T-helper 17 cell (primary cell): ENCODE results near the gene IMPDH1. TPM values are rescaled to one million over a fixed set of nuclear protein-coding genes. Genes with fewer than 3 reads are reported as not detected.

Experiments used
- ATAC-seq: fragments of 150-1000 bp; cut with Tn5 transposase; 2 replicates; pipeline ENCODE4 v1.10.0; 2021; ENCODE audit warnings: mild to moderate bottlenecking, moderate library complexity
- DNase-seq, 3 donors: peaks; one replicate each; pipeline versions ENCODE4 v3.0.0 to v3.0.0-alpha.2; 2020 to 2021
- H3K9me3 ChIP-seq: one replicate; pipeline ENCODE4 v1.7.0; 2013; ENCODE audit warnings: low read length, mild to moderate bottlenecking; ENCODE audit not compliant: control insufficient read depth, poor library complexity, severe bottlenecking
- H3K27ac Mint-ChIP-seq: one replicate; pipeline ENCODE4 v1.8.0; 2022; ENCODE audit warnings: mild to moderate bottlenecking, moderate library complexity, mixed read lengths
- H3K27me3 Mint-ChIP-seq: one replicate; pipeline ENCODE4 v1.8.0; 2022; ENCODE audit warnings: mixed read lengths
- H3K36me3 Mint-ChIP-seq: one replicate; pipeline ENCODE4 v1.8.0; 2022; ENCODE audit warnings: low read depth, mixed read lengths
- H3K4me1 Mint-ChIP-seq: one replicate; pipeline ENCODE4 v1.8.0; 2022; ENCODE audit warnings: mild to moderate bottlenecking, mixed read lengths
- H3K4me3 Mint-ChIP-seq: one replicate; pipeline ENCODE4 v1.8.0; 2022; ENCODE audit warnings: mild to moderate bottlenecking, moderate library complexity, mixed read lengths
- total RNA-seq, 4 donors: library from RNA in 2 of 4; stranded (reverse) in 2 of 4; gene quantifications; one replicate each; pipeline ENCODE4 v1.2.3 and lab custom pipeline; 2022 to 2026

The IMPDH1 gene
- total RNA-seq, 2 donors from 2014 or later: 52.5 to 55.9 TPM

DNA sequence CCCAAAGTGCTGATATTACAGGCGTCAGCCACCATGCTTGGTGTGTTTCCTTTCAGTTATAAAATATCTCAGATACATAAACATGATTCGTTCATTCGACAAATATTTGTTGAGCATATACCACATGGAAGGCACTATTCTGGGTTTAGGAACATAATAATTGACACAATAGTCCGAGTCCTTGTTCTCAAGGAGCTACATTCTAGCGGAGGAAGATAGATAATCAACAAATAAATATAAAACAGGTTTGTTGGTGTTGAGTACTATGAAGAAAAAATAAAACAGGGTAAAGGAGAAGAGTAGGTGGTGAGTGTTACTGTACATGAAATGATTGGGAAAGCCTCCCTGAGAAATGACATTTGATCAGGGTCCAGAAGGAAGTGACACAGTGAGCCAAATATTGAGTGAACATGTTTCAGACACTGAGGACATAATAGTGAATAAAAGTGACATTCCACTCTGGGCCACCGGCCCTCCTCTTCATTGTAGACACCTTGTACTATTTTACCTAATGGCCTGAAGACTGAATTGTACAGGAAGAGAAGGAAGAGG is 39.0 kb upstream of the IMPDH1 start:
- no peaks in the 10 kb centered on the region for H3K36me3 Mint-ChIP-seq
- H3K27me3 Mint-ChIP-seq: no peaks in the 10 kb centered on the region
- no peak overlapping the region for H3K4me3 Mint-ChIP-seq

DNA sequence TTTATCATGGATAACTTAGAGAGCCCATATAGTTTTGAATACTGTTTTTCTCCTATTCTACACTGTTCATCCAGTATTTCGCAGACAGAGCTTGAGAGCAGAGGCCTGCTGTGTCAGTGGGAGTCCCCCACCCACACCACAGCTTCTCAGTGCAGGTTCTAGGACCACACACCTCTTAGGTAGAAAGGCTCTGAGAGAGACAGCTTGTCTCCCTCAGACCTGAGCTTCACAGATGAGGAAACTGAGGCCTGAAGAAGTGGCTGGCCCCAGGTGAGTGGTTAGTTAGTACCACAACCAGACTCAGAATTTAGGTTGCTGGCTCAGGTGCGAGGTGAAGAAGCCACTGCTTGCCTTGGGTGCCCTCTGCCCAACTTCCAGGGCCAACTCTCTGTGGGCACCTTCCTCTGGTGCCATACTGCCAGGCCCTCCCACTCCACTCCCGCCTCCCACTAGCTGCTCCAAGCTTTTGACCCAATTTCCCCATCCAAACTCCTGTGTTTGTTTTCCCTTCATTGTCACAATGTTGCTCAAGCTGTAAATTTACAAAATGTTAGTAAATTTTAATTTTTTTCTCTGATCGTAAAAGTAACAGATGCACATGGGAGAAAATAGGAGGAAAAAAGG is 38.3 kb upstream of the IMPDH1 start:
- H3K4me1 Mint-ChIP-seq: peaks cover 5% of the 10 kb centered on the region
- ATAC-seq (no peak), DNase-seq (no peak)
- H3K36me3 Mint-ChIP-seq: no peaks in the 10 kb centered on the region
- H3K9me3 ChIP-seq: no peaks in the 10 kb centered on the region
- no peak overlapping the region for H3K4me3 Mint-ChIP-seq
- H3K27me3 Mint-ChIP-seq: no peaks in the 10 kb centered on the region
- H3K27ac Mint-ChIP-seq: no peak overlapping the region

More for the DNA sequence above, 39.0 kb upstream of the IMPDH1 start:
- Mint-ChIP-seq H3K4me1 (peaks cover 5% of the 10 kb centered on the region), H3K27ac (peak overlapping the region; percentile 67)
- no peaks in the 10 kb centered on the region for H3K9me3 ChIP-seq
- DNase-seq (no peak), ATAC-seq (no peak)

GRCh38 chr7:128446306-128446705 is 36.5 kb upstream of the IMPDH1 start:
- H3K4me1 Mint-ChIP-seq: peaks cover 3% of the 10 kb centered on the region
- DNase-seq: no peak
- no peak overlapping the region for H3K4me3 Mint-ChIP-seq
- no peak overlapping the region for H3K27ac Mint-ChIP-seq
- no peak for ATAC-seq
- H3K36me3 Mint-ChIP-seq: no peaks in the 10 kb centered on the region
- H3K27me3 Mint-ChIP-seq: no peaks in the 10 kb centered on the region
- H3K9me3 ChIP-seq: no peaks in the 10 kb centered on the region

DNA sequence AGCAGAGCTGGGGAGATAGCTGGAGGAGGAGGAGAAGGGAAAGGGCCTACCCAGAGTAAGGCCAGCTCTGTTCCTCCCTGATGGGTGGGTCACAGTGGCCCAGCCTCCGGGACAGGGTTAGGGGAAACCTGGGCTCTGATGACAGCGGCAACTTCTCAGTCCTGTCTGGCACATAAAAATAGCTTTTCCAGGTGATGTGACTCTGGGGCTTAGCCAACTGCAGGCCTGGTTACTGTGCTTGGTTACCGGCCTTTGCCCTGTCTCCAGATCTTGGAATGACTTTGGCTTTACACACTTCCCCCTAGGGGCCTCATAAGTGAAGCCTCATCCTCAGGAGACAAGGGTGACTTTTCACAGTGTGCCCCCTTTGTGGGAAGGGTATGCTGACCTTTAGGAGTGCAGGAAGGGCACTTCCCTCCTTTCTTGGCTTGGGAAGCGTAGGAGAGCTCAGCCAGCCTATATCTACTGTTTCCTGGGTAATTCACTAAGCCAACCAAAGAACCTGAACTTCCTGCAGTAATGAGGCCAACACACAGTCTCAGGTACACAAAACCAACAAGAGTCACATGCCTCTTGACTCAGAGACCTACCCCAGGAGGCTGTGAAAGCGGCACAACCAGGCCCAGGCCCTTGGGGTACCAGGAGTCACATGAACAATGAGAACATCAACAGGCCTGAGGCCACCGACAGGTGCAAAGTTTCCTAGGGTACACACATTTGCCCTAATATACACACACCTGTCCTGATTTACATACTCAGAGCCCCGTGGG is 34.2 kb upstream of the IMPDH1 start:
- DNase-seq: no peak
- H3K4me1 Mint-ChIP-seq: peaks cover 3% of the 10 kb centered on the region
- H3K9me3 ChIP-seq: no peaks in the 10 kb centered on the region
- H3K27ac Mint-ChIP-seq: peak overlapping the region; percentile 51
- H3K4me3 Mint-ChIP-seq: no peak overlapping the region
- H3K27me3 Mint-ChIP-seq: no peaks in the 10 kb centered on the region
- no peaks in the 10 kb centered on the region for H3K36me3 Mint-ChIP-seq
- ATAC-seq: peak; percentile 68

GRCh38 chr7:128442356-128442755 is 32.6 kb upstream of the IMPDH1 start:
- no peaks in the 10 kb centered on the region for H3K27me3 Mint-ChIP-seq
- no peak overlapping the region for H3K4me3 Mint-ChIP-seq
- no peak for ATAC-seq

DNA sequence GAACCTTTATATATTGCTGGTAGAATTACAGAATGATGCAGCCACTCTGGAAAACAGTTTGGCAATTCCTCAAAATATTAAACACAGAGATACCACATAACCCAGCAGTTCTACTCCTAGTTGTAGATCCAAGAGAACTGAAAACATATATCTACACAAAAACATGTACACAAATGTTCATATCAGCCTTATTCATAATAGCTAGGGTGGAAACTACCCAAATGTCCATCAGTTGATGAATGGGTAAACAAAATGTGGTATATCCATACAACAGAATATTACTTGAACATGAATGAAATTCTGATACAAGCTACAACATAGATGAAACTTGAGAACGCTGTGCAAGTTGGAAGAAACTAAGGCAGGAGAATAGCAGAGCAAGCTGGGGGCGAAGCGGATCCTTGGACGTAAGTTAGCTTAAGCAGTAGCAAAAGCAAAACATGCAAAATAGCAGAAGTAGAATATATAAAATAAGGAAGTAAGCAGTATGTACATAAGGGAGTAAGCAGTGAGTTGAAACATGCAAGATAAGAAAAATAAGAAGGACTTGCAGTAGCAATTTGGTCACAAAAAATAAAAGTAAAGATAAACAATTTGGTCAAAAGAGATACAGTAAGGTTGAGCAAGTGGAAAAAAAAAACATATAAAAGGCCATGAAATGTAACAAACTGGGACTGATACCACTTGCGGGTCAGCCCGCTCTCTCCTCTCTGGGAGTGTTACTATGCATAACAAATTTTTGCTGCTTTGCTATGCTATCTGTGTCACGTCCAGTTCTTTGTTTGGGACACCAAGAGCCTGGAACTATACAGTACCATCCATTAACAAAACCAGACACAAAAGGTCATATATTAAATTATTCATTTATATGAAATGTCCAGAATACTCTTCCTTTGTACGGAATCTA is 27.9 kb upstream of the IMPDH1 start:
- no peaks in the 10 kb centered on the region for H3K9me3 ChIP-seq
- Mint-ChIP-seq H3K4me3 (no peak overlapping the region), H3K4me1 (no peaks in the 10 kb centered on the region), H3K27me3 (no peaks in the 10 kb centered on the region), H3K36me3 (no peaks in the 10 kb centered on the region), H3K27ac (no peak overlapping the region)
- peak; percentile 59 for ATAC-seq
- no peak for DNase-seq

More at GRCh38 chr7:128442356-128442755, 32.6 kb upstream of the IMPDH1 start:
- Mint-ChIP-seq H3K36me3 (no peaks in the 10 kb centered on the region), H3K27ac (no peak overlapping the region), H3K4me1 (peaks cover 3% of the 10 kb centered on the region)
- DNase-seq: no peak
- no peaks in the 10 kb centered on the region for H3K9me3 ChIP-seq

- no peaks in the 10 kb centered on the region for H3K4me1 Mint-ChIP-seq
- no peaks in the 10 kb centered on the region for H3K9me3 ChIP-seq
- no peak overlapping the region for H3K4me3 Mint-ChIP-seq
- no peak overlapping the region for H3K27ac Mint-ChIP-seq
- no peak for DNase-seq
- H3K27me3 Mint-ChIP-seq: peaks cover 5% of the 10 kb centered on the region
- no peak for ATAC-seq
- no peaks in the 10 kb centered on the region for H3K36me3 Mint-ChIP-seq
Measured at GRCh38 chr7:128435327-128435686, 25.5 kb upstream of the IMPDH1 start.

GRCh38 chr7:128434413-128435326 is 24.9 kb upstream of the IMPDH1 start:
- H3K36me3 Mint-ChIP-seq: no peaks in the 10 kb centered on the region
- no peak overlapping the region for H3K27ac Mint-ChIP-seq
- no peaks in the 10 kb centered on the region for H3K9me3 ChIP-seq
- ATAC-seq: no peak
- H3K4me1 Mint-ChIP-seq: no peaks in the 10 kb centered on the region
- no peak for DNase-seq
- no peak overlapping the region for H3K4me3 Mint-ChIP-seq
- H3K27me3 Mint-ChIP-seq: peaks cover 7% of the 10 kb centered on the region

- Mint-ChIP-seq H3K4me3 (no peak overlapping the region), H3K27ac (no peak overlapping the region), H3K4me1 (peaks cover 6% of the 10 kb centered on the region), H3K36me3 (peaks cover 2% of the 10 kb centered on the region), H3K27me3 (peaks cover 21% of the 10 kb centered on the region)
- ATAC-seq (no peak), DNase-seq (no peak)
- peaks cover 4% of the 10 kb centered on the region for H3K9me3 ChIP-seq
Measured at GRCh38 chr7:128431754-128432153, 22.0 kb upstream of the IMPDH1 start.

GRCh38 chr7:128431221-128431620 is 21.4 kb upstream of the IMPDH1 start:
- Mint-ChIP-seq H3K4me3 (no peak overlapping the region), H3K27ac (no peak overlapping the region), H3K36me3 (peaks cover 2% of the 10 kb centered on the region), H3K4me1 (peaks cover 6% of the 10 kb centered on the region), H3K27me3 (peaks cover 21% of the 10 kb centered on the region)
- ATAC-seq: no peak
- H3K9me3 ChIP-seq: peaks cover 4% of the 10 kb centered on the region
- no peak for DNase-seq

GRCh38 chr7:128430207-128430606 is 20.4 kb upstream of the IMPDH1 start:
- Mint-ChIP-seq H3K27ac (no peak overlapping the region), H3K4me1 (peaks cover 6% of the 10 kb centered on the region), H3K4me3 (no peak overlapping the region), H3K36me3 (peaks cover 2% of the 10 kb centered on the region), H3K27me3 (peaks cover 21% of the 10 kb centered on the region)
- H3K9me3 ChIP-seq: peaks cover 4% of the 10 kb centered on the region
- ATAC-seq (no peak), DNase-seq (no peak)

- ATAC-seq (peak; percentile 71), DNase-seq (no peak)
- Mint-ChIP-seq H3K4me3 (no peak overlapping the region), H3K27ac (no peak overlapping the region), H3K36me3 (peaks cover 2% of the 10 kb centered on the region), H3K27me3 (peaks cover 21% of the 10 kb centered on the region), H3K4me1 (peaks cover 6% of the 10 kb centered on the region)
- peaks cover 4% of the 10 kb centered on the region for H3K9me3 ChIP-seq
Measured at GRCh38 chr7:128427289-128427891, 17.6 kb upstream of the IMPDH1 start.
